GM23338 (cell line): ENCODE results near the gene RFX8.

Experiments used
- CREB1 ChIP-seq: fragments of 250-450 bp; sonication (Bioruptor Pico); IDR thresholded peaks from 2 replicates; pipeline ENCODE4 v1.5.0; 2020; ENCODE audit warnings: low read depth, mild to moderate bottlenecking, moderate library complexity
- CTCF ChIP-seq, 2 experiments: fragments of 200-600 bp in 1 of 2; sonication (generic) in 1 of 2; conservative IDR thresholded peaks; 2 replicates each; pipeline versions ENCODE4 v1.5.1 to v1.6.1; 2016 to 2017; ENCODE audit warnings: antibody characterized with exemption in 2 of 2, low read depth in 2 of 2, mild to moderate bottlenecking in 2 of 2, moderate library complexity in 1 of 2
- EZH2 ChIP-seq: fragments of 200-600 bp; sonication (generic); IDR thresholded peaks from one replicate; pipeline ENCODE4 v1.8.0; 2017; ENCODE audit warnings: antibody characterized with exemption, mild to moderate bottlenecking, low read depth; ENCODE audit not compliant: unreplicated experiment
- EZH2phosphoT487 ChIP-seq: fragments of 200-600 bp; sonication (generic); IDR thresholded peaks from one replicate; pipeline ENCODE4 v1.8.1; 2018; ENCODE audit warnings: antibody characterized with exemption; ENCODE audit not compliant: unreplicated experiment
- NANOG ChIP-seq: IDR thresholded peaks from 2 replicates; pipeline ENCODE4 v1.6.1; 2016; ENCODE audit warnings: antibody characterized with exemption, borderline replicate concordance
- POLR2AphosphoS5 ChIP-seq: IDR thresholded peaks from 2 replicates; pipeline ENCODE4 v1.6.1; 2016; ENCODE audit warnings: antibody characterized with exemption, low read depth
- STAT1 ChIP-seq: IDR thresholded peaks from one replicate; pipeline ENCODE4 v1.6.1; 2016; ENCODE audit warnings: antibody characterized with exemption; ENCODE audit not compliant: unreplicated experiment
- ZNF114 ChIP-seq: fragments of 250-450 bp; sonication (Bioruptor Pico); IDR thresholded peaks from 2 replicates; pipeline ENCODE4 v1.5.0; 2020; ENCODE audit warnings: mild to moderate bottlenecking, moderate library complexity

- TF ChIP-seq CTCF (conservative IDR thresholded peaks at IDR 0.05; ENCODE audit: low read depth in 2 of 2) (no peak), POLR2AphosphoS5 (no peak), EZH2 (no peak), ZNF114 (CRISPR knock-in tag) (no peak), CREB1 (no peak), EZH2phosphoT487 (no peak), STAT1 (no peak), NANOG (no peak)
Observed at GRCh38 chr2:101367508-101367907, 107.4 kb downstream of the RFX8 start.
